NCI-H345 treated with DMSO at 0.1 percent for 48 hours (cell line): ENCODE results near the gene SLC5A11.

Source experiments
- DNase-seq: peaks from one replicate; lab custom pipeline; 2025; ENCODE audit not compliant: unreplicated experiment; lab: John Stamatoyannopoulos, UW

The SLC5A11 gene

GRCh38 chr16:24917236-24917635 is 71.5 kb downstream of the SLC5A11 start:
- no peak for DNase-seq

GRCh38 chr16:24917891-24918290 is 72.1 kb downstream of the SLC5A11 start:
- DNase-seq, result no peak

- DNase-seq, result no peak
Measured at GRCh38 chr16:24918641-24919040, 72.9 kb downstream of the SLC5A11 start.

GRCh38 chr16:24919536-24919935 is 73.8 kb downstream of the SLC5A11 start:
- no peak for DNase-seq

GRCh38 chr16:24920568-24920967 is 74.8 kb downstream of the SLC5A11 start:
- no peak for DNase-seq

GRCh38 chr16:24921229-24921628 is 75.5 kb downstream of the SLC5A11 start:
- DNase-seq, result no peak

GRCh38 chr16:24925163-24925562 is 79.4 kb downstream of the SLC5A11 start:
- no peak for DNase-seq

GRCh38 chr16:24929409-24929808 is 83.6 kb downstream of the SLC5A11 start:
- no peak for DNase-seq

- no peak for DNase-seq
Measured at GRCh38 chr16:24930440-24930839, 84.7 kb downstream of the SLC5A11 start.

- no peak for DNase-seq
Measured at GRCh38 chr16:24931091-24931490, 85.3 kb downstream of the SLC5A11 start.

- no peak for DNase-seq
Measured at GRCh38 chr16:24935336-24935735, 89.6 kb downstream of the SLC5A11 start.

- DNase-seq, result no peak
Measured at GRCh38 chr16:24936151-24936550, 90.4 kb downstream of the SLC5A11 start.

- no peak for DNase-seq
Measured at GRCh38 chr16:24939224-24939623, 93.5 kb downstream of the SLC5A11 start.

GRCh38 chr16:24939738-24940137 is 94.0 kb downstream of the SLC5A11 start:
- DNase-seq, result no peak

- DNase-seq, result no peak
Measured at GRCh38 chr16:24943471-24943870, 97.7 kb downstream of the SLC5A11 start.

- DNase-seq, result no peak
Measured at GRCh38 chr16:24944206-24944605, 98.4 kb downstream of the SLC5A11 start.

- no peak for DNase-seq
Measured at GRCh38 chr16:24946155-24946554, 100.4 kb downstream of the SLC5A11 start.

GRCh38 chr16:24950275-24950674 is 104.5 kb downstream of the SLC5A11 start:
- no peak for DNase-seq

- DNase-seq, result no peak
Measured at GRCh38 chr16:24953306-24953705, 107.5 kb downstream of the SLC5A11 start.

- no peak for DNase-seq
Measured at GRCh38 chr16:24953721-24954120, 108.0 kb downstream of the SLC5A11 start.

GRCh38 chr16:24954137-24954536 is 108.4 kb downstream of the SLC5A11 start:
- DNase-seq, result no peak

- DNase-seq, result no peak
Measured at GRCh38 chr16:24955975-24956731, 110.4 kb downstream of the SLC5A11 start.

- no peak for DNase-seq
Measured at GRCh38 chr16:24957887-24958286, 112.1 kb downstream of the SLC5A11 start.
